Measurements from ENCODE around the gene PTPRF.

DNA sequence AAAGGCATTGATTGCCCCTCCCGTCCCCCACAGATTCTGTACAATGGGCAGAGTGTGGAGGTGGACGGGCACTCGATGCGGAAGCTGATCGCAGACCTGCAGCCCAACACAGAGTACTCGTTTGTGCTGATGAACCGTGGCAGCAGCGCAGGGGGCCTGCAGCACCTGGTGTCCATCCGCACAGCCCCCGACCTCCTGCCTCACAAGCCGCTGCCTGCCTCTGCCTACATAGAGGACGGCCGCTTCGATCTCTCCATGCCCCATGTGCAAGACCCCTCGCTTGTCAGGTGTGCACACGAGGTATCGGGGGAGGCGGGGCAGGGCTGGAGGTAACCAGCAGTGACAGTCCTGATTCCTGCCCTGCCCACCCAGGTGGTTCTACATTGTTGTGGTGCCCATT, 74.5 kb downstream of the PTPRF start:
- TF ChIP-seq, protein P1, sequence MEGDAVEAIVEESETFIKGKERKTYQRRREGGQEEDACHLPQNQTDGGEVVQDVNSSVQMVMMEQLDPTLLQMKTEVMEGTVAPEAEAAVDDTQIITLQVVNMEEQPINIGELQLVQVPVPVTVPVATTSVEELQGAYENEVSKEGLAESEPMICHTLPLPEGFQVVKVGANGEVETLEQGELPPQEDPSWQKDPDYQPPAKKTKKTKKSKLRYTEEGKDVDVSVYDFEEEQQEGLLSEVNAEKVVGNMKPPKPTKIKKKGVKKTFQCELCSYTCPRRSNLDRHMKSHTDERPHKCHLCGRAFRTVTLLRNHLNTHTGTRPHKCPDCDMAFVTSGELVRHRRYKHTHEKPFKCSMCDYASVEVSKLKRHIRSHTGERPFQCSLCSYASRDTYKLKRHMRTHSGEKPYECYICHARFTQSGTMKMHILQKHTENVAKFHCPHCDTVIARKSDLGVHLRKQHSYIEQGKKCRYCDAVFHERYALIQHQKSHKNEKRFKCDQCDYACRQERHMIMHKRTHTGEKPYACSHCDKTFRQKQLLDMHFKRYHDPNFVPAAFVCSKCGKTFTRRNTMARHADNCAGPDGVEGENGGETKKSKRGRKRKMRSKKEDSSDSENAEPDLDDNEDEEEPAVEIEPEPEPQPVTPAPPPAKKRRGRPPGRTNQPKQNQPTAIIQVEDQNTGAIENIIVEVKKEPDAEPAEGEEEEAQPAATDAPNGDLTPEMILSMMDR (conservative IDR thresholded peaks at IDR 0.05 in 1 of 2, IDR thresholded peaks at IDR 0.05 in 1 of 2; ENCODE audit: extremely low read depth in 1 of 2, insufficient read depth in 1 of 2, low read depth in 1 of 2, low read length in 2 of 2): no peak
- TF ChIP-seq EZH2 (IDR thresholded peaks at IDR 0.05; ENCODE audit: borderline replicate concordance, low read length): no peak

Data from mammary epithelial cell (primary cell).